ENCODE data around the gene AGPAT2. TPM values are rescaled to one million over a fixed set of nuclear protein-coding genes. Genes with fewer than 3 reads are reported as not detected.

The AGPAT2 gene
- total RNA-seq, 1 experiment from 2014 or later = 40.2 TPM

DNA sequence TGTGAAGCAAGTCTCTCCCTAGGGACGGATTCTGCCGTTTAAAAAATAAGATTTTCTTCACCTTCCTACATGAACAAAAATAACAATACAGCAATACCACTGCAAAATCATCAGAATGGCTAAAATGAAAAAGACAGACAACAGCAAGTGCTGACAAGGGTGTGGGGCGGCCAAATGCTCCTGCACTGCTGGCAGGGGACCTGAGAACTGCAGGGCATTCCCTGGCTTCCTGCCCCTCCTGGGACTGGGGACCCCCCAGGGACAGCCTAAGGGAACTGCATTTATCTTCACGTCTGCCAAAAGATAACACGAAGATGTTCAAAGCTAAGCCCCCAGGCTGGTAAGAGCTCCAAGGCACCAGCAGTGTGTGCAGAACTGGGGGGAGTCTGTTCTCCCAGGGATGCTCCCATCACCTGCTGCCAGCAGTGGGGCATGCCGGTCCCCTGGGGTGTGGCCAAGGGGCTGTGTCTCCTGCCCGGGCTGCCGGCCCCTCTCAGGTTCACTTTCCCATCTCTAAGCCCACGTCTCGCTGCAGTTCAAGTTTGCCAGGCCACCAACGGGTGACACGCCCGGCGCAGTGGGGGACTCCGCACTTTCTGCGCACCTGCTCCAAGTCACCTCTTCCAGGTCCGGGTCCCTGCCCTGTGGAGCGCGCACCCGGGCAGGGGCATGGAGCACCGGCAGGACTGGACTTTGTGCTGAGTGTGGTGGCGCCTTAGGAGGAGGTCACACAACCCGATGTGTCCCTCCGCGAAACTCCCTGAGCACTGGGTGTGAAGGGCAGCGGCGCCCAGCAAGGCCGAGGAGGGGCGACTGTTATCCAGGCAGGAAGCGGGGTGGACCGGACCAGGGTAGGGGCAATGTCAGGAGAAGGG lies 29.0 kb downstream of the AGPAT2 start:
- ChIA-PET POLR2A (no interaction called here), CTCF (interaction anchor here (0.9 to 1.9 kb wide), 4 partner anchors 13 to 27 kb away, joined by 3 to 10 read pairs (median 4); no protein-coding TSS in a partner anchor)
- no peak overlapping the region for H3K4me3 Mint-ChIP-seq
- ATAC-seq = no peak
- H3K4me1 Mint-ChIP-seq = 0 out of 2 replicates have a peak, but pooled peaks cover 3% of the 10 kb centered on the region
- no peak overlapping the region for H3K27ac Mint-ChIP-seq
- TF ChIP-seq, protein P1, sequence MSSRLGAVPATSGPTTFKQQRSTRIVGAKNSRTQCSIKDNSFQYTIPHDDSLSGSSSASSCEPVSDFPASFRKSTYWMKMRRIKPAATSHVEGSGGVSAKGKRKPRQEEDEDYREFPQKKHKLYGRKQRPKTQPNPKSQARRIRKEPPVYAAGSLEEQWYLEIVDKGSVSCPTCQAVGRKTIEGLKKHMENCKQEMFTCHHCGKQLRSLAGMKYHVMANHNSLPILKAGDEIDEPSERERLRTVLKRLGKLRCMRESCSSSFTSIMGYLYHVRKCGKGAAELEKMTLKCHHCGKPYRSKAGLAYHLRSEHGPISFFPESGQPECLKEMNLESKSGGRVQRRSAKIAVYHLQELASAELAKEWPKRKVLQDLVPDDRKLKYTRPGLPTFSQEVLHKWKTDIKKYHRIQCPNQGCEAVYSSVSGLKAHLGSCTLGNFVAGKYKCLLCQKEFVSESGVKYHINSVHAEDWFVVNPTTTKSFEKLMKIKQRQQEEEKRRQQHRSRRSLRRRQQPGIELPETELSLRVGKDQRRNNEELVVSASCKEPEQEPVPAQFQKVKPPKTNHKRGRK (CRISPR knock-in tag; IDR thresholded peaks at IDR 0.05; ENCODE audit: borderline replicate concordance) = no peak
- TF ChIP-seq TP53 (CRISPR knock-in tag; IDR thresholded peaks at IDR 0.05) (no peak), EMX1 (CRISPR knock-in tag; IDR thresholded peaks at IDR 0.05) (no peak), TEAD4 (CRISPR knock-in tag; IDR thresholded peaks at IDR 0.05) (no peak)
- TF ChIP-seq, protein P2, sequence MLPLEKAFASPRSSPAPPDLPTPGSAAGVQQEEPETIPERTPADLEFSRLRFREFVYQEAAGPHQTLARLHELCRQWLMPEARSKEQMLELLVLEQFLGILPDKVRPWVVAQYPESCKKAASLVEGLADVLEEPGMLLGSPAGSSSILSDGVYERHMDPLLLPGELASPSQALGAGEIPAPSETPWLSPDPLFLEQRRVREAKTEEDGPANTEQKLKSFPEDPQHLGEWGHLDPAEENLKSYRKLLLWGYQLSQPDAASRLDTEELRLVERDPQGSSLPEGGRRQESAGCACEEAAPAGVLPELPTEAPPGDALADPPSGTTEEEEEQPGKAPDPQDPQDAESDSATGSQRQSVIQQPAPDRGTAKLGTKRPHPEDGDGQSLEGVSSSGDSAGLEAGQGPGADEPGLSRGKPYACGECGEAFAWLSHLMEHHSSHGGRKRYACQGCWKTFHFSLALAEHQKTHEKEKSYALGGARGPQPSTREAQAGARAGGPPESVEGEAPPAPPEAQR (CRISPR knock-in tag; IDR thresholded peaks at IDR 0.05) = no peak
- H3K36me3 Mint-ChIP-seq = no peaks in the 10 kb centered on the region
- H3K27me3 Mint-ChIP-seq (ENCODE audit: low read depth) = no peaks in the 10 kb centered on the region
- no peaks in the 10 kb centered on the region for H3K9me3 Mint-ChIP-seq
- DNase-seq (ENCODE audit: low spot score) = no peak

DNA sequence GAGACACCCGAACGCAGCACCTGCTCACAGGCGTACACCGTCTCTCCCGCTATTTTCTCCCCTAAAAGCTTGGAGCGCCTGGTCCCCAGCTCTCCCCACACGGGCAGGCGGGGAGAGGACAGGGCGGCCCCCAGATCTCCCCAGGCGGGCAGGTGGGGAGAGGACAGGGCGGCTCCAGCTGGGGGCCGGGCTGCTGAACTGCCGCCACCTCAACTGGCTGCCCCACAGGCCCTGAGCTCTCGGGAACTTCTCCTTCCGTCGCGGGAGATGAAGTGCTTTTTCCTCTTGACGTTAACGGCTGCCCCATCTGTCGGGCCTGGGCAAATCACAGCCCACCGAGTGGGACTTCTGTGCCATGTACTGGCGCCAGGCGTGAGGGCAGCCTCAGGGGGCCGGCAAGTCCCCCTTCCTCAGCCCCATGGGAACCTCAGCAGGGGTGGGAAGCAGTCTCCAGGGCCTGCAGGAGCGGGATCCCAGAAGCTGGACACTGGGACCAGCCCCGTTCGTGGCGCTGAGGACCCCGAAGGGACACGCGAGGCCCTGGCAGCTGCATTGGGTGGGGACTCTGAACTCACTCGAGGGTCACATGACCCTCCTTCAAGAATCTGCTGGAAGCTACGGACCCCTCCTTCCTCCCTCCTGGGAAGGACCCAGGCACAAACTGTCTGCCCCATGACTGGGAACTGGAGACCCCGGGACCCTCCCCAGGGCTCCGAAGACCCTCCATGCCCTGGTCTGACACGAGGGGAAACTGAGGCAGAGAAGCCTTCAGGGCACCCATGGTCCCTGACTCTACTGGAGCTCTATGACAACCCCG lies 30.3 kb downstream of the AGPAT2 start:
- CTCF ChIA-PET = interaction anchor here (1.4 to 1.9 kb wide), 4 partner anchors 8 to 37 kb away, joined by 3 to 10 read pairs (median 5); no protein-coding TSS in a partner anchor
- no peak overlapping the region for H3K4me3 Mint-ChIP-seq
- no peaks in the 10 kb centered on the region for H3K27me3 Mint-ChIP-seq (ENCODE audit: low read depth)
- H3K36me3 Mint-ChIP-seq = no peaks in the 10 kb centered on the region
- H3K9me3 Mint-ChIP-seq = no peaks in the 10 kb centered on the region
- no peak overlapping the region for H3K27ac Mint-ChIP-seq
- no peak for TF ChIP-seq ZNF219 (CRISPR knock-in tag; IDR thresholded peaks at IDR 0.05; ENCODE audit: borderline replicate concordance)
- TF ChIP-seq, protein P3, sequence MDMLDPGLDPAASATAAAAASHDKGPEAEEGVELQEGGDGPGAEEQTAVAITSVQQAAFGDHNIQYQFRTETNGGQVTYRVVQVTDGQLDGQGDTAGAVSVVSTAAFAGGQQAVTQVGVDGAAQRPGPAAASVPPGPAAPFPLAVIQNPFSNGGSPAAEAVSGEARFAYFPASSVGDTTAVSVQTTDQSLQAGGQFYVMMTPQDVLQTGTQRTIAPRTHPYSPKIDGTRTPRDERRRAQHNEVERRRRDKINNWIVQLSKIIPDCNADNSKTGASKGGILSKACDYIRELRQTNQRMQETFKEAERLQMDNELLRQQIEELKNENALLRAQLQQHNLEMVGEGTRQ (CRISPR knock-in tag; IDR thresholded peaks at IDR 0.05) = peak; percentile 52
- TF ChIP-seq, protein P4, sequence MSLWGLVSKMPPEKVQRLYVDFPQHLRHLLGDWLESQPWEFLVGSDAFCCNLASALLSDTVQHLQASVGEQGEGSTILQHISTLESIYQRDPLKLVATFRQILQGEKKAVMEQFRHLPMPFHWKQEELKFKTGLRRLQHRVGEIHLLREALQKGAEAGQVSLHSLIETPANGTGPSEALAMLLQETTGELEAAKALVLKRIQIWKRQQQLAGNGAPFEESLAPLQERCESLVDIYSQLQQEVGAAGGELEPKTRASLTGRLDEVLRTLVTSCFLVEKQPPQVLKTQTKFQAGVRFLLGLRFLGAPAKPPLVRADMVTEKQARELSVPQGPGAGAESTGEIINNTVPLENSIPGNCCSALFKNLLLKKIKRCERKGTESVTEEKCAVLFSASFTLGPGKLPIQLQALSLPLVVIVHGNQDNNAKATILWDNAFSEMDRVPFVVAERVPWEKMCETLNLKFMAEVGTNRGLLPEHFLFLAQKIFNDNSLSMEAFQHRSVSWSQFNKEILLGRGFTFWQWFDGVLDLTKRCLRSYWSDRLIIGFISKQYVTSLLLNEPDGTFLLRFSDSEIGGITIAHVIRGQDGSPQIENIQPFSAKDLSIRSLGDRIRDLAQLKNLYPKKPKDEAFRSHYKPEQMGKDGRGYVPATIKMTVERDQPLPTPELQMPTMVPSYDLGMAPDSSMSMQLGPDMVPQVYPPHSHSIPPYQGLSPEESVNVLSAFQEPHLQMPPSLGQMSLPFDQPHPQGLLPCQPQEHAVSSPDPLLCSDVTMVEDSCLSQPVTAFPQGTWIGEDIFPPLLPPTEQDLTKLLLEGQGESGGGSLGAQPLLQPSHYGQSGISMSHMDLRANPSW (CRISPR knock-in tag; conservative IDR thresholded peaks at IDR 0.05; ENCODE audit: low read depth) = no peak
- TF ChIP-seq, protein P5, sequence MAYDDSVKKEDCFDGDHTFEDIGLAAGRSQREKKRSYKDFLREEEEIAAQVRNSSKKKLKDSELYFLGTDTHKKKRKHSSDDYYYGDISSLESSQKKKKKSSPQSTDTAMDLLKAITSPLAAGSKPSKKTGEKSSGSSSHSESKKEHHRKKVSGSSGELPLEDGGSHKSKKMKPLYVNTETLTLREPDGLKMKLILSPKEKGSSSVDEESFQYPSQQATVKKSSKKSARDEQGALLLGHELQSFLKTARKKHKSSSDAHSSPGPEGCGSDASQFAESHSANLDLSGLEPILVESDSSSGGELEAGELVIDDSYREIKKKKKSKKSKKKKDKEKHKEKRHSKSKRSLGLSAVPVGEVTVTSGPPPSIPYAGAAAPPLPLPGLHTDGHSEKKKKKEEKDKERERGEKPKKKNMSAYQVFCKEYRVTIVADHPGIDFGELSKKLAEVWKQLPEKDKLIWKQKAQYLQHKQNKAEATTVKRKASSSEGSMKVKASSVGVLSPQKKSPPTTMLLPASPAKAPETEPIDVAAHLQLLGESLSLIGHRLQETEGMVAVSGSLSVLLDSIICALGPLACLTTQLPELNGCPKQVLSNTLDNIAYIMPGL (CRISPR knock-in tag; IDR thresholded peaks at IDR 0.05) = no peak
- TF ChIP-seq, protein P6, sequence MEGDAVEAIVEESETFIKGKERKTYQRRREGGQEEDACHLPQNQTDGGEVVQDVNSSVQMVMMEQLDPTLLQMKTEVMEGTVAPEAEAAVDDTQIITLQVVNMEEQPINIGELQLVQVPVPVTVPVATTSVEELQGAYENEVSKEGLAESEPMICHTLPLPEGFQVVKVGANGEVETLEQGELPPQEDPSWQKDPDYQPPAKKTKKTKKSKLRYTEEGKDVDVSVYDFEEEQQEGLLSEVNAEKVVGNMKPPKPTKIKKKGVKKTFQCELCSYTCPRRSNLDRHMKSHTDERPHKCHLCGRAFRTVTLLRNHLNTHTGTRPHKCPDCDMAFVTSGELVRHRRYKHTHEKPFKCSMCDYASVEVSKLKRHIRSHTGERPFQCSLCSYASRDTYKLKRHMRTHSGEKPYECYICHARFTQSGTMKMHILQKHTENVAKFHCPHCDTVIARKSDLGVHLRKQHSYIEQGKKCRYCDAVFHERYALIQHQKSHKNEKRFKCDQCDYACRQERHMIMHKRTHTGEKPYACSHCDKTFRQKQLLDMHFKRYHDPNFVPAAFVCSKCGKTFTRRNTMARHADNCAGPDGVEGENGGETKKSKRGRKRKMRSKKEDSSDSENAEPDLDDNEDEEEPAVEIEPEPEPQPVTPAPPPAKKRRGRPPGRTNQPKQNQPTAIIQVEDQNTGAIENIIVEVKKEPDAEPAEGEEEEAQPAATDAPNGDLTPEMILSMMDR (IDR thresholded peaks at IDR 0.05) = no peak
- ATAC-seq (no peak), DNase-seq (ENCODE audit: low spot score) (no peak)
- POLR2A ChIA-PET = no interaction called here
- H3K4me1 Mint-ChIP-seq = 0 out of 2 replicates have a peak, but pooled peaks cover 3% of the 10 kb centered on the region

All from WTC11 (cell line).